SK-N-SH (cell line): ENCODE data around the gene TET1. TPM values are rescaled to one million over a fixed set of nuclear protein-coding genes. Genes with fewer than 3 reads are reported as not detected.

Experiments
- CTCF ChIA-PET: fragments of 300-600, 350-600 bp; formaldehyde crosslinking; extraction: SDS; loops from one replicate; lab custom pipeline; 2021; lab: Yijun Ruan, JAX
- POLR2A ChIA-PET: fragments of 350-600 bp; sonication (Branson Sonifier 250); formaldehyde crosslinking; extraction: SDS; loops from one replicate; lab custom pipeline; 2020; ENCODE audit warnings: antibody characterized with exemption, inconsistent platforms; lab: Yijun Ruan, JAX
- DNase-seq: peaks from one replicate; pipeline ENCODE4 v3.0.0; 2012
- H2AFZ ChIP-seq: fragments of 200-600 bp; sonication (generic); 2 replicates; pipeline ENCODE4 v1.8.1; 2016; ENCODE audit warnings: antibody characterized with exemption, mild to moderate bottlenecking, low read depth
- H3F3A ChIP-seq: fragments of 200-600 bp; sonication (generic); replicated peaks from 2 replicates; pipeline ENCODE3; 2016; ENCODE audit warnings: antibody characterized with exemption, mild to moderate bottlenecking; ENCODE audit not compliant: insufficient read depth
- H3K27ac ChIP-seq, 2 experiments: fragments of 200-500 bp in 1 of 2; fragments of 200-600 bp in 1 of 2; sonication (Bioruptor generic) in 1 of 2; sonication (generic), shearing (Covaris generic) in 1 of 2; 2 replicates each; pipeline versions ENCODE4 v1.5.1 to v1.6.1; 2014 to 2016; ENCODE audit warnings: low read depth in 2 of 2, inconsistent platforms in 1 of 2, low read length in 1 of 2, mild to moderate bottlenecking in 1 of 2, mixed read lengths in 1 of 2
- H3K27me3 ChIP-seq: fragments of 200-600 bp; sonication (generic), shearing (Covaris generic); 2 replicates; pipeline ENCODE4 v1.6.1; 2016; ENCODE audit warnings: mixed run types; ENCODE audit not compliant: insufficient read depth
- H3K36me3 ChIP-seq, 2 experiments: fragments of 200-500 bp in 1 of 2; fragments of 200-600 bp in 1 of 2; sonication (Bioruptor generic) in 1 of 2; sonication (generic) in 1 of 2; replicated peaks in 1 of 2; 2 replicates each; pipeline versions ENCODE3 to v1.5.1; 2014 to 2016; ENCODE audit warnings: low read length in 1 of 2, mild to moderate bottlenecking in 1 of 2; ENCODE audit not compliant: insufficient read depth in 2 of 2, control insufficient read depth in 1 of 2
- H3K4me1 ChIP-seq, 2 experiments: fragments of 200-500 bp in 1 of 2; fragments of 200-600 bp in 1 of 2; sonication (Bioruptor generic) in 1 of 2; sonication (generic), shearing (Covaris generic) in 1 of 2; 2 replicates each; pipeline versions ENCODE4 v1.5.1 to v1.6.1; 2014 to 2016; ENCODE audit warnings: low read depth in 1 of 2, low read length in 1 of 2, mixed run types in 1 of 2; ENCODE audit not compliant: insufficient read depth in 2 of 2, control insufficient read depth in 1 of 2
- H3K4me2 ChIP-seq: fragments of 200-600 bp; sonication (generic), shearing (Covaris generic); 2 replicates; pipeline ENCODE4 v1.6.1; 2017; ENCODE audit warnings: mixed run types
- H3K4me3 ChIP-seq, 2 experiments: fragments of 200-500 bp in 1 of 2; fragments of 200-600 bp in 1 of 2; sonication (Bioruptor generic) in 1 of 2; sonication (generic), shearing (Covaris generic) in 1 of 2; 2 replicates each; pipeline versions ENCODE4 v1.5.1 to v1.8.1; 2014 to 2016; ENCODE audit warnings: low read depth in 2 of 2, inconsistent platforms in 1 of 2, low read length in 1 of 2, mild to moderate bottlenecking in 1 of 2, mixed read lengths in 1 of 2, moderate library complexity in 1 of 2
- H3K79me2 ChIP-seq: fragments of 200-600 bp; sonication (generic); 2 replicates; pipeline ENCODE4 v1.8.1; 2017; ENCODE audit warnings: mild to moderate bottlenecking; ENCODE audit not compliant: insufficient read depth
- H3K9ac ChIP-seq: fragments of 200-600 bp; sonication (generic); 2 replicates; pipeline ENCODE4 v1.6.1; 2017; ENCODE audit warnings: mixed run types
- H3K9me2 ChIP-seq: fragments of 200-600 bp; sonication (generic); 2 replicates; pipeline ENCODE4 v1.6.1; 2017; ENCODE audit warnings: mixed run types
- H3K9me3 ChIP-seq: fragments of 200-600 bp; sonication (generic); 2 replicates; pipeline ENCODE4 v1.6.1; 2017; ENCODE audit warnings: mixed run types, mild to moderate bottlenecking, moderate library complexity
- H4K20me1 ChIP-seq: fragments of 200-600 bp; sonication (generic); 2 replicates; pipeline ENCODE4 v1.6.1; 2017; ENCODE audit warnings: mild to moderate bottlenecking, mixed run types; ENCODE audit not compliant: insufficient read depth
- ELF1 ChIP-seq: IDR thresholded peaks from 2 replicates; pipeline ENCODE4 v1.4.0; 2012
- EZH2phosphoT487 ChIP-seq: fragments of 200-600 bp; sonication (generic); IDR thresholded peaks from 2 replicates; pipeline ENCODE4 v1.6.1; 2017; ENCODE audit warnings: low read depth, mixed run types, mild to moderate bottlenecking, antibody characterized with exemption, moderate library complexity, borderline replicate concordance
- FOXM1 ChIP-seq: IDR thresholded peaks from 2 replicates; pipeline ENCODE4 v1.4.0; 2012; ENCODE audit warnings: low read depth, mild to moderate bottlenecking
- GABPA ChIP-seq: IDR thresholded peaks from 2 replicates; pipeline ENCODE4 v1.4.0; 2012; ENCODE audit warnings: low read depth, mild to moderate bottlenecking
- JUND ChIP-seq: IDR thresholded peaks from 2 replicates; pipeline ENCODE4 v1.4.0; 2012
- POLR2AphosphoS5 ChIP-seq: IDR thresholded peaks from 2 replicates; pipeline ENCODE4 v1.6.1; 2012; ENCODE audit warnings: low read depth, low read length
- RFX5 ChIP-seq: IDR thresholded peaks from 2 replicates; pipeline ENCODE4 v1.6.1; 2012; ENCODE audit warnings: mild to moderate bottlenecking, improper control_type of control experiment, low read length
- RXRA ChIP-seq: IDR thresholded peaks from 2 replicates; pipeline ENCODE4 v1.4.0; 2012; ENCODE audit warnings: low read depth, mild to moderate bottlenecking, borderline replicate concordance
- SIN3A ChIP-seq: IDR thresholded peaks from 2 replicates; pipeline ENCODE4 v1.6.1; 2012; ENCODE audit warnings: low read depth, mild to moderate bottlenecking, low read length, moderate library complexity, borderline replicate concordance
- TAF1 ChIP-seq: IDR thresholded peaks from 2 replicates; pipeline ENCODE4 v1.6.1; 2012; ENCODE audit warnings: low read depth, mild to moderate bottlenecking, low read length, moderate library complexity, borderline replicate concordance
- TCF12 ChIP-seq: IDR thresholded peaks from 2 replicates; pipeline ENCODE4 v1.4.0; 2012
- YY1 ChIP-seq: IDR thresholded peaks from 2 replicates; pipeline ENCODE4 v1.4.0; 2012; ENCODE audit warnings: low read depth, mild to moderate bottlenecking
- WGBS: methylation state at CpG from one replicate; pipeline ENCODE4 v1.1.6; 2017; ENCODE audit warnings: low lambda C conversion rate; 5-methylcytosine and 5-hydroxymethylcytosine counted together
- polyA plus RNA-seq, 3 experiments: library from polyadenylated mRNA; depleted of rRNA; stranded (reverse); fragments of >200 nt; gene quantifications; 2 replicates each; pipeline ENCODE4 v1.2.3, GENCODE V29; 2012
- TF ChIP-seq, protein P1 (sequence below): IDR thresholded peaks from 2 replicates; pipeline ENCODE4 v1.4.0; 2012; ENCODE audit warnings: low read depth, borderline replicate concordance
- TF ChIP-seq, protein P2 (sequence below): fragments of 200-600 bp; sonication (generic); IDR thresholded peaks from 2 replicates; pipeline ENCODE4 v1.6.1; 2017; ENCODE audit warnings: antibody characterized with exemption, mild to moderate bottlenecking, moderate library complexity
- TF ChIP-seq, protein P3 (sequence below): IDR thresholded peaks from 2 replicates; pipeline ENCODE4 v1.4.0; 2012; ENCODE audit warnings: low read depth, borderline replicate concordance

TET1 gene
- polyA plus RNA-seq, 1 of the 3 experiments (the other 2 are of a cell fraction): 0.38 TPM

DNA sequence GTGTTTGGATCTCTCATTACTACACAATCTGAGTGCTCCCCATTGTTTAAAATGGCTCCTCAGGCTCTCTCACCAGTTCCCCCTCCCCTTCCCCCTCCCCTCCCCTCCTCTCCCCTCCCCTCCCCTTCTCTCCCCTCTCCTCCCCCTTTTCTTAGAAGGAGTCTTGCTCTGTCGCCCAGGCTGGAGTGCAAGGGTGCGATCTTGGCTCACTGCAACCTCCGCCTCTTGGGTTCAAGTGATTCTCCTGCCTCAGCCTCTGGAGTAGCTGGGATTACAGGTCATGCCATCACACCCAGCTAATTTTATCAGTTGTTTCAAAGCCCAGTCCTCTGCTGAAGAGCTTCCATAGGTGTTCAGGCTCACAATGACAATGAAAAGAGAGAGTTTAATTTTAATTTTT, 157.3 kb downstream of the TET1 start:
- H3K36me3 ChIP-seq: no peaks in the 10 kb centered on the region
- H3K27me3 ChIP-seq: no peaks in the 10 kb centered on the region
- peaks cover 14% of the 10 kb centered on the region for H3K79me2 ChIP-seq
- H3K9ac ChIP-seq: no peak overlapping the region
- WGBS: 93% methylated on average over 3 of the region's 3 CpGs
- ChIA-PET CTCF (no interaction called here), POLR2A (no interaction called here)
- no peak overlapping the region for H3K4me2 ChIP-seq
- no peak for DNase-seq
- H3K27ac ChIP-seq: no peak overlapping the region
- TF ChIP-seq EZH2phosphoT487 (no peak), SIN3A (no peak), POLR2AphosphoS5 (no peak), JUND (no peak), FOXM1 (no peak), GABPA (no peak), RFX5 (no peak), TAF1 (no peak), RXRA (no peak), YY1 (no peak), TCF12 (no peak), ELF1 (no peak)
- TF ChIP-seq, protein P1, sequence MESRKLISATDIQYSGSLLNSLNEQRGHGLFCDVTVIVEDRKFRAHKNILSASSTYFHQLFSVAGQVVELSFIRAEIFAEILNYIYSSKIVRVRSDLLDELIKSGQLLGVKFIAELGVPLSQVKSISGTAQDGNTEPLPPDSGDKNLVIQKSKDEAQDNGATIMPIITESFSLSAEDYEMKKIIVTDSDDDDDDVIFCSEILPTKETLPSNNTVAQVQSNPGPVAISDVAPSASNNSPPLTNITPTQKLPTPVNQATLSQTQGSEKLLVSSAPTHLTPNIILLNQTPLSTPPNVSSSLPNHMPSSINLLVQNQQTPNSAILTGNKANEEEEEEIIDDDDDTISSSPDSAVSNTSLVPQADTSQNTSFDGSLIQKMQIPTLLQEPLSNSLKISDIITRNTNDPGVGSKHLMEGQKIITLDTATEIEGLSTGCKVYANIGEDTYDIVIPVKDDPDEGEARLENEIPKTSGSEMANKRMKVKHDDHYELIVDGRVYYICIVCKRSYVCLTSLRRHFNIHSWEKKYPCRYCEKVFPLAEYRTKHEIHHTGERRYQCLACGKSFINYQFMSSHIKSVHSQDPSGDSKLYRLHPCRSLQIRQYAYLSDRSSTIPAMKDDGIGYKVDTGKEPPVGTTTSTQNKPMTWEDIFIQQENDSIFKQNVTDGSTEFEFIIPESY: no peak
- TF ChIP-seq, protein P2, sequence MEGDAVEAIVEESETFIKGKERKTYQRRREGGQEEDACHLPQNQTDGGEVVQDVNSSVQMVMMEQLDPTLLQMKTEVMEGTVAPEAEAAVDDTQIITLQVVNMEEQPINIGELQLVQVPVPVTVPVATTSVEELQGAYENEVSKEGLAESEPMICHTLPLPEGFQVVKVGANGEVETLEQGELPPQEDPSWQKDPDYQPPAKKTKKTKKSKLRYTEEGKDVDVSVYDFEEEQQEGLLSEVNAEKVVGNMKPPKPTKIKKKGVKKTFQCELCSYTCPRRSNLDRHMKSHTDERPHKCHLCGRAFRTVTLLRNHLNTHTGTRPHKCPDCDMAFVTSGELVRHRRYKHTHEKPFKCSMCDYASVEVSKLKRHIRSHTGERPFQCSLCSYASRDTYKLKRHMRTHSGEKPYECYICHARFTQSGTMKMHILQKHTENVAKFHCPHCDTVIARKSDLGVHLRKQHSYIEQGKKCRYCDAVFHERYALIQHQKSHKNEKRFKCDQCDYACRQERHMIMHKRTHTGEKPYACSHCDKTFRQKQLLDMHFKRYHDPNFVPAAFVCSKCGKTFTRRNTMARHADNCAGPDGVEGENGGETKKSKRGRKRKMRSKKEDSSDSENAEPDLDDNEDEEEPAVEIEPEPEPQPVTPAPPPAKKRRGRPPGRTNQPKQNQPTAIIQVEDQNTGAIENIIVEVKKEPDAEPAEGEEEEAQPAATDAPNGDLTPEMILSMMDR: no peak
- TF ChIP-seq, protein P3, sequence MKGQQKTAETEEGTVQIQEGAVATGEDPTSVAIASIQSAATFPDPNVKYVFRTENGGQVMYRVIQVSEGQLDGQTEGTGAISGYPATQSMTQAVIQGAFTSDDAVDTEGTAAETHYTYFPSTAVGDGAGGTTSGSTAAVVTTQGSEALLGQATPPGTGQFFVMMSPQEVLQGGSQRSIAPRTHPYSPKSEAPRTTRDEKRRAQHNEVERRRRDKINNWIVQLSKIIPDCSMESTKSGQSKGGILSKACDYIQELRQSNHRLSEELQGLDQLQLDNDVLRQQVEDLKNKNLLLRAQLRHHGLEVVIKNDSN: no peak
- peaks cover 8% of the 10 kb centered on the region for H3F3A ChIP-seq
- no peaks in the 10 kb centered on the region for H3K9me2 ChIP-seq
- no peaks in the 10 kb centered on the region for H4K20me1 ChIP-seq
- no peak overlapping the region for H2AFZ ChIP-seq
- H3K9me3 ChIP-seq: no peaks in the 10 kb centered on the region
- H3K4me3 ChIP-seq: no peak overlapping the region
- peaks cover 0 to 2% of the 10 kb centered on the region in 2 experiments; a peak in 1 of 4 replicates for H3K4me1 ChIP-seq
